HG02642 (cell line): ENCODE data around the gene HSPB7.
"Not testable (repeated sequence)": the region's sequence is repeated elsewhere in the genome, so short reads cannot be mapped to it uniquely, and the experiment has no call there.

Source experiments
- ATAC-seq: cut with Tn5 transposase; IDR thresholded peaks from one replicate; pipeline ENCODE4 v1.9.1; 2021; ENCODE audit warnings: mild to moderate bottlenecking; ENCODE audit not compliant: unreplicated experiment, poor library complexity

HSPB7 gene

GRCh38 chr1:16011936-16012589 is 5.8 kb downstream of the HSPB7 start:
- ATAC-seq, result no peak

- no peak for ATAC-seq
Observed at GRCh38 chr1:16010837-16011236, 7.0 kb downstream of the HSPB7 start.

DNA sequence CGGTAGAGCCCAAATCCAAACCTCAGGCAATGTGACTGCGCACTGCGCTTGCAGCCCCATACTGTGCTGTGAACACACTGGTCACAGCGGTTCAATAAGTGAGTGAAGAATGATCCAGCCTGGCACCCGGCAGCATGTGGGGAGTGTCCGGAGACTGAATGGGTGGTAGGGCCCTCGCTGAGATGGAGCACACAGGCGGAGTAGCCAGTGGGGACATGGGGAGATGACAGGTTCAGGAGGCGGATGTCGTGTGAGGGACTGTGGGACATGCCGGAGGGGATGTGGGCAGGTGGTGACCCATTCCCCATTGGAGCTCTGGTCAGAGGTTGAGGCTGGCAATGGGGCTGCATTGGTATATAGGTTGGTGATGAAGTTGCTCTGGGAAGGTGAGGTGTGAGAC is 8.2 kb downstream of the HSPB7 start:
- ATAC-seq, result no peak

DNA sequence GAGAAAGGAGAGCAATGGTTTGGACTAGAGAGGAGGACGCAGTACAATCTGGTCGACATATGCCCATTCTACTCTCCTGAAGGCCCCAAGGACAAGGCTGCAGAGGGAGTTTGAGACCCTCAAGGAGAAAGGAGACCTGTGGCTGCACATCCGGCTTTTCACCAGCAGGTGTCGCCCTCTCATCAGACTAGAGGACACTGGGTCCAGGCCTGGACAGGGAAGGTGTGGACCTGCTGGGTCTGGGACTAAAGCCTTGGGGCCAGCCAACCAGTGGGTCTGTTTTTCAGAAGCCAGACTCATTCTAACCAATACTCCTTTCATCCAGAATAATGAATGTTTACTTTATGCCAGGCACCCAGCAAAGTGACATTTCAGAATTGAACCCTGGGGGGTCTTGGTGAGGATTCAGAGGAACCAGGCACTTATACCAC is 8.8 kb downstream of the HSPB7 start:
- ATAC-seq, result peak; percentile 37

- ATAC-seq, result no peak
Observed at GRCh38 chr1:16007671-16008341, 10.0 kb downstream of the HSPB7 start.

- no peak for ATAC-seq
Observed at GRCh38 chr1:16006552-16007485, 11.0 kb downstream of the HSPB7 start.

- ATAC-seq, result no peak
Observed at GRCh38 chr1:16006010-16006409, 11.8 kb downstream of the HSPB7 start.

DNA sequence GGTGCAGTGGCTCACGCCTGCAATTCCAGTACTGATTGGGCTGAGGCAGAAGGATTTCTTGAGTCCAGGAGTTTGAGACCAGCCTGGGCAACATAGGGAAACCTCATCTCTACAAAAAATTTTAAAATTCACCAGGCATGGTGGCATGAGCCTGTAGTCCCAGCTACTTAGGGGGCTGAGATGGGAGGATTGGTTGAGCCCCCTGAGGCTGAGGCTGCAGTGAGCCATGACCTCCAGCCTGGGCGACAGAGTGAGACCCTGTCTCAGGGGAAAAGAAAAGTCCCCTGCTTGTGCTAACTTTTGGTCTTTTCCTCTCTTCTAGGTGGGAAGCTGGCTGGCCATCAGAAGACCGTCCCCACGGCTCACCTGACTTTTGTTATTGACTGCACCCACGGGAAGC is 12.2 kb downstream of the HSPB7 start:
- no peak for ATAC-seq

- not testable (repeated sequence) for ATAC-seq
Observed at GRCh38 chr1:16001274-16001673, 16.6 kb downstream of the HSPB7 start.

DNA sequence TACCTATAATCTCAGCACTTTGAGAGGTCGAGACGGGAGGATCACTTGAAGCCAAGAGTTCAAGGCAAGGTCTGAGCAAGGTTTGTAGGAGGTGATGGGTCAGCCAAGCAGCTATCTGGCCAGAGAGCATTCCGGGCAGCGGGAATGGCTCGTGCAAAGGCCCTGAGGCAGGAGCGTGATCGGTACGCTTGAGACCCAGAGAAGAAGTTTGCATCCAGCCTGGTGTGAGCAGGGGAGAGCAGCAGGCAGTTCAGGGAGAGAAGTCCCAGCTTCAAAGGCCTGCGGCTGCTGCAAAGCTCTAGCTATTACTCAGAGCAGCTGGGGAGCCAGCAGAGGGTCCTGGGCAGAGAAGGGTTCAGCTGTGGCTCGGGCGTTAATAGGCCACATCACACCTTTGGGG is 18.9 kb downstream of the HSPB7 start:
- ATAC-seq, result no peak

GRCh38 chr1:15997637-15998280 is 20.1 kb downstream of the HSPB7 start:
- no peak for ATAC-seq

GRCh38 chr1:15997076-15997585 is 20.7 kb downstream of the HSPB7 start:
- no peak for ATAC-seq

DNA sequence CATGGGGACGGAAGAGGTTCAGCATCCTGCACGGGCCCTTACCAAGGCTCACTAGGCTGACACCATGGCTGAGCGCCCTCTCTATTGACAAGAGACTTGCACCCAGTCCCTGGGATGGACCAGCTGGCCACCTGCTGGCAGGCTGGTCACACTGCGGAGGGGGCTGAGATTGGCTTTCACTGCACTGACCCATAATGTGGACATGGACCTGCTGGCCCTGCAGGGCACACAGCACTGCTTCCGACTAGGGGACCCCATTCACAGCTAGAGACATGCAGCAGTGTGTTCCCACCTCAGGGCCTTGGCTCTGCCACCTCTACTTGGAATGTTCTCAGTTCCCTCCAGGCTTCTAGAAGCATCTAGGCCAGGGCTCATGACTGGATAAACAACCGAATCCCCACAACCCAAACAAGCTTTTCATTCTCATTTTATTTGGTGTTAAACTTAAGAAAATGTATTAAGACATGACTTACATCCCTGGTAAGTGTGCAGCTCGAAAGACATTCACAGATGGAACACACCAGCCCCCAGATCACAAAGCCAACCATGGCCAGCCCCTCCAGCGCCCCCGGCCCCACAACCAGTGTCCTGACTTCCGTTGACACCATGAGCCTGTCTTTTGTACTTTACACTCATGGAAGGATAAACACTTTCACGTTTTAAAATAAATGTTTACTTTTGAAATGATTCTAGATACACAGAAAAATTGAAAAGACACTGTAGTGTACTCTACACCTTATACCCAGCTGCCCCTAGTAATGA is 23.1 kb downstream of the HSPB7 start:
- no peak for ATAC-seq

DNA sequence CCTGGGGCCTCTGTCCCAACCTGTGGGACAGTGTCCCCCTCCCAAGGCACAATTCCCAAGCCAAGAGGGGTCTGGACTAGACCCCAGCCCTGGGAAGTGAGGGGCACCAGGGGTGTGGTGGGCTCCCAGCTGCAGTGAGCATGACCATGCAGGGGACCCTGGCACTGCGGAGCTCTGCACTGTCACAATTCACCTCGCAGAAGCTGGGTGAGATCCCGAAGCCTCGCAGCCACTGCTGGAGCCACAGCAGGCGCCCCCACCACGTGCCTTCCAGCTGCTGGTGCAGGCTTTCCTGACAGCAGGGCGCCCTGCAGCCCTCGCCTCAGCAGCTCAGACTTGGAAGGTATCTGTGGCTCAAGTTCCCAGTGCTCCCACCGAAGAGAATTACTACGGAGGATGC is 23.8 kb downstream of the HSPB7 start:
- ATAC-seq, result no peak

- ATAC-seq, result no peak
Observed at GRCh38 chr1:15993666-15994065, 24.2 kb downstream of the HSPB7 start.

DNA sequence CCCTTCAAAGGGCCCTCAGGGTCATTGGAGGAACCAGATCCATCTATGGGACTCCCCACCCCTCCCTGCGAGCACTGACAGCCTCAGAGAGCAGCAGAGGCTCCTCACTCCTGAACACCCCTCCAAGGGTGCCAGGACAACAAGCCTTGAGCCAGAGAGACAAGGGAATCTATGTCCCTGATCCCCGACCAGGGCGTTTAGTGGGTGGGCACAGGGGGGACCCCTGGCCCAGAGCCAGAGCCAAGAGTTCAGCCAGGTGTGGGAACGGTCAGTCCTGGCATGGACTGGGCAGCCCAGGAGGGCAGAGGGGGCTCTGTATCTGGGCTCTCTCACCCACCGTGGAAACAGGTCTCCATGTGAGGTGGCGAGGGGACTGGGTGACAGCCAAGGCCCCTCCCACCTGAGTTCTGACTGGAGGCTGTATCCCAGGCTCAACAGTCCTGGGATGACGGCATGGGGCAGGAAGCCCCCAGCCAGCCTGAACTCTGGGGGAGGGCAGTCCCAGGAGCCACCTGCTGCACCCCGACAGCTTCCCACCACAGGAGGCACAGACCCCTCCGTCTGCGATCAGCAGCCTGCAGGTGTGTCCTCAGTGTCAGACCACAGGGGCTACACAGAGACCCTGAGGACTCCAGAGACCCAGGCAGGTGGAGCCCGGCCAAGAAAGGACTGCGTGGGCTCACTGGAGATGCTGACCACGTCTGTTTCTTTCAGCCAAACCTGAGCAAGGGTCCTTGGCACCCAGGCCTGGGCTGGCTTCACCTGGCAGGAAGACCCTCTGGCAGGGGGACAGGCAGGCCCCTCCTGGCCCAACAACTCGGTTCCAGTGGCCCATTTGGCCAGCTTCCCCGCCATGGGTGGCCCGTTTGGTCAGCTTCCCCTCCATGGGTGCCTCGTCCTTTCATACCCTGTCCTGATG is 25.0 kb downstream of the HSPB7 start:
- no peak for ATAC-seq

DNA sequence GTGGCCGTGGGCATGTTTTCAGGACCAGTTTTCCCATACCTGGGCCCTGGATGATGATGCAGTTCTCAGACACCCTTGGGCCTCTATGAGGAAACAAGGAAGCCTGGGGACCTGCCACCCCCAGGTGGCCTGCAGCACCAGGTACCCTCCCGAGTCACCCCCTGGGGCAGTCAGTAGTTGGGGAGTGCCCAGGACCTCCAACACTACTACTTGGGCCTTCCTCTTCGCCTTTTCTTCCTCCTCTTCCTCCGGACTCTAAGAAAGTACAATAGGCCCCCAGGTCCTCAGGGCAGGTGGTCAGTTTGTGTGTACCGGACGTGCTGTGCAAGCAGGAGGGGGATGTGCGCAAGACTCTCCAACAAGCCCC is 25.7 kb downstream of the HSPB7 start:
- ATAC-seq, result no peak

GRCh38 chr1:15991427-15992186 is 26.2 kb downstream of the HSPB7 start:
- no peak for ATAC-seq
